WTC11 (cell line): Measurements from ENCODE around the gene FCER1G. TPM values are rescaled to one million over a fixed set of nuclear protein-coding genes. Genes with fewer than 3 reads are reported as not detected.

ENCODE experiments used
- ATAC-seq: fragments of 200-7000 bp; cut with Tn5 transposase; 2 replicates; pipeline ENCODE4 v1.10.0; 2021; ENCODE audit warnings: mild to moderate bottlenecking, moderate library complexity
- CTCF ChIA-PET: fragments of 300-600 bp; sonication (Branson Sonifier 250); formaldehyde crosslinking; loops from one replicate; lab custom pipeline; 2021; ENCODE audit warnings: antibody characterized with exemption; lab: Charles Lee
- POLR2A ChIA-PET: fragments of 350-600 bp; sonication (Branson Sonifier 250); formaldehyde crosslinking; loops from one replicate; lab custom pipeline; 2021; ENCODE audit warnings: antibody characterized with exemption; lab: Charles Lee
- DNase-seq: peaks from one replicate; pipeline ENCODE4 v3.0.0; 2021; ENCODE audit warnings: low spot score
- H3K27ac Mint-ChIP-seq: 2 replicates; pipeline ENCODE4 v1.8.0; 2021; ENCODE audit warnings: mixed read lengths
- H3K27me3 Mint-ChIP-seq: 2 replicates; pipeline ENCODE4 v1.8.0; 2021; ENCODE audit warnings: low read depth, mild to moderate bottlenecking, moderate library complexity, mixed read lengths
- H3K36me3 Mint-ChIP-seq: 2 replicates; pipeline ENCODE4 v1.8.0; 2021; ENCODE audit warnings: mixed read lengths
- H3K4me1 Mint-ChIP-seq: 2 replicates; pipeline ENCODE4 v1.8.0; 2022; ENCODE audit warnings: mixed read lengths
- H3K4me3 Mint-ChIP-seq: 2 replicates; pipeline ENCODE4 v1.8.0; 2021; ENCODE audit warnings: mild to moderate bottlenecking, moderate library complexity, mixed read lengths
- H3K9me3 Mint-ChIP-seq: 2 replicates; pipeline ENCODE4 v1.8.0; 2021; ENCODE audit warnings: mixed read lengths
- GABPB1 ChIP-seq: sonication (generic); formaldehyde crosslinking; IDR thresholded peaks from 2 replicates; pipeline ENCODE4 v1.8.1; 2023; ENCODE audit warnings: mild to moderate bottlenecking, missing genetic modification reagents
- GRHL2 ChIP-seq: fragments of 250-450 bp; sonication (Bioruptor Pico); IDR thresholded peaks from 2 replicates; pipeline ENCODE4 v1.8.0; 2022; ENCODE audit warnings: mild to moderate bottlenecking, moderate library complexity; ENCODE audit not compliant: insufficient replicate concordance, severe bottlenecking
- IRF2 ChIP-seq: sonication (generic); formaldehyde crosslinking; IDR thresholded peaks from 2 replicates; pipeline ENCODE4 v1.8.0; 2022; ENCODE audit warnings: low read depth, missing genetic modification reagents, borderline replicate concordance
- JAZF1 ChIP-seq: fragments of 250-450 bp; sonication (Bioruptor Pico); IDR thresholded peaks from 2 replicates; pipeline ENCODE4 v1.9.0; 2021; ENCODE audit warnings: moderate library complexity, mild to moderate bottlenecking, inconsistent platforms
- NFYB ChIP-seq: sonication (generic); formaldehyde crosslinking; conservative IDR thresholded peaks from 2 replicates; pipeline ENCODE4 v1.8.0; 2022; ENCODE audit warnings: low read depth, missing genetic modification reagents
- NR1H2 ChIP-seq: sonication (generic); formaldehyde crosslinking; IDR thresholded peaks from 2 replicates; pipeline ENCODE4 v1.9.0; 2021; ENCODE audit warnings: mild to moderate bottlenecking, moderate library complexity, missing genetic modification reagents
- SOX15 ChIP-seq: fragments of 250-450 bp; sonication (Bioruptor Pico); IDR thresholded peaks from 2 replicates; pipeline ENCODE4 v1.9.0; 2021; ENCODE audit warnings: mild to moderate bottlenecking
- TEAD1 ChIP-seq: sonication (generic); formaldehyde crosslinking; IDR thresholded peaks from 2 replicates; pipeline ENCODE4 v1.8.0; 2022; ENCODE audit warnings: mild to moderate bottlenecking, missing genetic modification reagents
- TEAD4 ChIP-seq: sonication (generic); formaldehyde crosslinking; IDR thresholded peaks from 2 replicates; pipeline ENCODE4 v1.8.0; 2022; ENCODE audit warnings: mild to moderate bottlenecking, missing genetic modification reagents
- ZNF416 ChIP-seq: fragments of 250-450 bp; sonication (Bioruptor Pico); IDR thresholded peaks from 2 replicates; pipeline ENCODE4 v1.9.0; 2021; ENCODE audit warnings: mild to moderate bottlenecking, inconsistent platforms
- ZNF423 ChIP-seq: fragments of 250-450 bp; sonication (Bioruptor Pico); IDR thresholded peaks from 2 replicates; pipeline ENCODE4 v2.1.2; 2022; ENCODE audit warnings: mild to moderate bottlenecking, moderate library complexity
- total RNA-seq: library from RNA; stranded (reverse); gene quantifications from 3 replicates; pipeline ENCODE4 v1.2.3, GENCODE V29; 2021
- TF ChIP-seq, protein P1 (sequence below): sonication (generic); formaldehyde crosslinking; conservative IDR thresholded peaks from 2 replicates; pipeline ENCODE4 v1.8.1; 2023; ENCODE audit warnings: mild to moderate bottlenecking, low read depth, missing genetic modification reagents, moderate library complexity
- TF ChIP-seq, protein P2 (sequence below): sonication (generic); formaldehyde crosslinking; IDR thresholded peaks from 2 replicates; pipeline ENCODE4 v1.8.0; 2022; ENCODE audit warnings: mild to moderate bottlenecking, missing genetic modification reagents
- TF ChIP-seq, protein P3 (sequence below): fragments of 250-450 bp; sonication (Bioruptor Pico); IDR thresholded peaks from 2 replicates; pipeline ENCODE4 v1.9.0; 2021; ENCODE audit warnings: mild to moderate bottlenecking, borderline replicate concordance
- TF ChIP-seq, protein P4 (sequence below): sonication (generic); formaldehyde crosslinking; IDR thresholded peaks from 2 replicates; pipeline ENCODE4 v1.8.0; 2023; ENCODE audit warnings: mild to moderate bottlenecking, missing genetic modification reagents

The FCER1G gene
- total RNA-seq, 1 experiment from 2014 or later, result 0.85 TPM

DNA sequence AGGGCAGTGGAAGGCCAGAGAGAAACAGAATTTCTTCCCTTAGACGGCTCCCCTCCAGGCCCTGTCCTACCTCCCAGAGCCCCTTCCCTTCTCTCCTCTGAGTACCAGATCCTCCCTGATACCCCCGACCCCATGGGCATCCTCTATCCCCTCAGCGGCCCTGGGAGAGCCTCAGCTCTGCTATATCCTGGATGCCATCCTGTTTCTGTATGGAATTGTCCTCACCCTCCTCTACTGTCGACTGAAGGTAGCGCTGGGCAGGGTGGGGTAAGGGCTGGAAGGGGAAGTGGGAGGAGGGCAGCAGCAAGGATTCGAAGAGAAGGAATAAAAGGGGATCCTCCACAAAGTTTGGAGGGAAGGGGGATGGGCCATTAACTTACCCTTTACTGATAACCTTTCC lies 2.7 kb downstream of the FCER1G start:
- Mint-ChIP-seq H3K9me3 (no peaks in the 10 kb centered on the region), H3K4me3 (no peak overlapping the region), H3K36me3 (peaks cover 22% of the 10 kb centered on the region), H3K27ac (no peak overlapping the region), H3K4me1 (peaks cover 33% of the 10 kb centered on the region), H3K27me3 (no peaks in the 10 kb centered on the region)
- ChIA-PET CTCF (interaction anchor here (1.3 to 3.5 kb wide), 4 partner anchors 8 to 88 kb away, joined by 3 to 29 read pairs (median 6); partner anchors contain the start of gene TOMM40L), POLR2A (interaction anchor here (1.4 kb wide), 1 partner anchor 8 kb away, joined by 5 read pairs; the partner anchor contains the start of gene TOMM40L)
- DNase-seq (no peak), ATAC-seq (0 out of 2 replicates have a peak, but pooled peaks have one; percentile 8)
- TF ChIP-seq NFYB, result no peak
- TF ChIP-seq GRHL2 (CRISPR knock-in tag), result no peak

DNA sequence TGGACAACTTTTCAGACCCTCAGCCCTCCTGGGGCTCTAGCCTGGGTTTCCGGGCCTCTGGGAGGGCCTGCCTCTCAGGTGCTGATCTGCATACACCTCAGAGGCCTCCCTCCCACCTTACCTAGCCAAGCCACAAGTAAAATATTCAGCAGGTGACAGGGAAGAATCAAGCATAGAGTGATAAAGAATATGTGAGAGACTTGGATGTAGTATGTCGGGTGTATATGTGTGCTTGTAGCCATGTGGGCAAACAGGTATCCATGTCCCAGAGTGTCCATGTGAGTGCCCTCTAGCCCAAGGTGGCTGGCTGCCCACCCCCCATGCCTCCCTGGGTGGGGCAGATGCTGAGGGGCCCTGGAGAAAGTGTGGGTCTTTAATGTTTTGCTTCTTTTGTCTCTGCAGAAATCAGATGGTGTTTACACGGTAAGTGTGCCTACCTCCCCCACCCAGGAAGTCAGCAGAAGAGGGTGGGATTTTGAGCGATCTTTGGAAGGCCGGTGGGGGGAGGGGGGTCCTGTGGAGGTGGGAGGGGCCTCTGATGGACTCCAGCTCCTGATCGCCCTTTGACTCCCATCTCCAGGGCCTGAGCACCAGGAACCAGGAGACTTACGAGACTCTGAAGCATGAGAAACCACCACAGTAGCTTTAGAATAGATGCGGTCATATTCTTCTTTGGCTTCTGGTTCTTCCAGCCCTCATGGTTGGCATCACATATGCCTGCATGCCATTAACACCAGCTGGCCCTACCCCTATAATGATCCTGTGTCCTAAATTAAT lies 3.4 kb downstream of the FCER1G start:
- Mint-ChIP-seq H3K27me3 (no peaks in the 10 kb centered on the region), H3K4me1 (peaks cover 33% of the 10 kb centered on the region), H3K9me3 (no peaks in the 10 kb centered on the region), H3K36me3 (peaks cover 15% of the 10 kb centered on the region), H3K27ac (no peak overlapping the region; the same call in 1 of the 2 replicates), H3K4me3 (no peak overlapping the region)
- ChIA-PET POLR2A (no interaction called here), CTCF (interaction anchor here (1.0 to 1.9 kb wide), 4 partner anchors 8 to 164 kb away, joined by 3 to 7 read pairs (median 4); no protein-coding TSS in a partner anchor)
- peak; percentile 23; the same call in 1 of the 2 replicates for ATAC-seq
- TF ChIP-seq GABPB1 (peak; percentile 22; the same call in 1 of the 2 replicates), ZNF416 (no peak)
- TF ChIP-seq, protein P1, sequence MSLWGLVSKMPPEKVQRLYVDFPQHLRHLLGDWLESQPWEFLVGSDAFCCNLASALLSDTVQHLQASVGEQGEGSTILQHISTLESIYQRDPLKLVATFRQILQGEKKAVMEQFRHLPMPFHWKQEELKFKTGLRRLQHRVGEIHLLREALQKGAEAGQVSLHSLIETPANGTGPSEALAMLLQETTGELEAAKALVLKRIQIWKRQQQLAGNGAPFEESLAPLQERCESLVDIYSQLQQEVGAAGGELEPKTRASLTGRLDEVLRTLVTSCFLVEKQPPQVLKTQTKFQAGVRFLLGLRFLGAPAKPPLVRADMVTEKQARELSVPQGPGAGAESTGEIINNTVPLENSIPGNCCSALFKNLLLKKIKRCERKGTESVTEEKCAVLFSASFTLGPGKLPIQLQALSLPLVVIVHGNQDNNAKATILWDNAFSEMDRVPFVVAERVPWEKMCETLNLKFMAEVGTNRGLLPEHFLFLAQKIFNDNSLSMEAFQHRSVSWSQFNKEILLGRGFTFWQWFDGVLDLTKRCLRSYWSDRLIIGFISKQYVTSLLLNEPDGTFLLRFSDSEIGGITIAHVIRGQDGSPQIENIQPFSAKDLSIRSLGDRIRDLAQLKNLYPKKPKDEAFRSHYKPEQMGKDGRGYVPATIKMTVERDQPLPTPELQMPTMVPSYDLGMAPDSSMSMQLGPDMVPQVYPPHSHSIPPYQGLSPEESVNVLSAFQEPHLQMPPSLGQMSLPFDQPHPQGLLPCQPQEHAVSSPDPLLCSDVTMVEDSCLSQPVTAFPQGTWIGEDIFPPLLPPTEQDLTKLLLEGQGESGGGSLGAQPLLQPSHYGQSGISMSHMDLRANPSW (CRISPR knock-in tag), result no peak
- DNase-seq, result no peak

DNA sequence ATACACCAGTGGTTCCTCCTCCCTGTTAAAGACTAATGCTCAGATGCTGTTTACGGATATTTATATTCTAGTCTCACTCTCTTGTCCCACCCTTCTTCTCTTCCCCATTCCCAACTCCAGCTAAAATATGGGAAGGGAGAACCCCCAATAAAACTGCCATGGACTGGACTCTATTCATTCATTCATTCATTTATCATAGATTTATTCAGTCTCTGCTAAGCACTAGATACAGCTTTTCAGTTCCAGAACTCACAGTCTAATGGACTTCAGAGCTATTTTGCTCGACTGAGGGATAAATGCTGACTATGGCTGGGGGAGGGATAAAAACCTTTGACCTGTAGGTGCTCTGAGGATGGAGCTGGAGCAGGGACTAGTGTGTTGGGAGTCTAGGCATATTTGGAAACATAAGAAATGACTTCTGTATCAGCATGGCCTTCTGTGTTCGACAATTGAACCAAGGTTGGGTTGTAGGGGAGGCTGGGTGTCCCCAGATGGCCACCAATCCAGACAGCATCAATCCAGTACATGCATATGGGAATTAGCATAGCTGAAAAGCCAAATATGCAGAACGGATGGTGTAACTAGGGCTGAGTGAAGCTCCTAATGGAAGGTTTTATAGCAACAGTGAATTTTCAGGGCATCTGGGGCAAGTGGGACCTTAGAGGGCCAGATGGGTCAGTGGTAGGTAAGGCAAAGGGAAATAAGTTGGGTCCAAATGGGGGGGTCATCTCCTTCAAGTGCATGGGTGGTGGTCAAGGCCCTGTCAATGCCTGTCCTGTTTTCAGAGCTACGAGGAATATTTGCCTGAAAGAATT lies 4.2 kb downstream of the FCER1G start:
- Mint-ChIP-seq H3K4me3 (no peak overlapping the region), H3K27me3 (no peaks in the 10 kb centered on the region)
- no peak for DNase-seq
- POLR2A ChIA-PET, result no interaction called here
- TF ChIP-seq NR1H2 (no peak), IRF2 (no peak), ZNF423 (no peak), TEAD1 (CRISPR knock-in tag) (no peak), SOX15 (CRISPR knock-in tag) (no peak), TEAD4 (no peak), JAZF1 (CRISPR knock-in tag) (no peak)
- TF ChIP-seq, protein P2, sequence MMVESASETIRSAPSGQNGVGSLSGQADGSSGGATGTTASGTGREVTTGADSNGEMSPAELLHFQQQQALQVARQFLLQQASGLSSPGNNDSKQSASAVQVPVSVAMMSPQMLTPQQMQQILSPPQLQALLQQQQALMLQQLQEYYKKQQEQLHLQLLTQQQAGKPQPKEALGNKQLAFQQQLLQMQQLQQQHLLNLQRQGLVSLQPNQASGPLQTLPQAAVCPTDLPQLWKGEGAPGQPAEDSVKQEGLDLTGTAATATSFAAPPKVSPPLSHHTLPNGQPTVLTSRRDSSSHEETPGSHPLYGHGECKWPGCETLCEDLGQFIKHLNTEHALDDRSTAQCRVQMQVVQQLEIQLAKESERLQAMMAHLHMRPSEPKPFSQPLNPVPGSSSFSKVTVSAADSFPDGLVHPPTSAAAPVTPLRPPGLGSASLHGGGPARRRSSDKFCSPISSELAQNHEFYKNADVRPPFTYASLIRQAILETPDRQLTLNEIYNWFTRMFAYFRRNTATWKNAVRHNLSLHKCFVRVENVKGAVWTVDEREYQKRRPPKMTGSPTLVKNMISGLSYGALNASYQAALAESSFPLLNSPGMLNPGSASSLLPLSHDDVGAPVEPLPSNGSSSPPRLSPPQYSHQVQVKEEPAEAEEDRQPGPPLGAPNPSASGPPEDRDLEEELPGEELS (CRISPR knock-in tag), result no peak
- TF ChIP-seq, protein P3, sequence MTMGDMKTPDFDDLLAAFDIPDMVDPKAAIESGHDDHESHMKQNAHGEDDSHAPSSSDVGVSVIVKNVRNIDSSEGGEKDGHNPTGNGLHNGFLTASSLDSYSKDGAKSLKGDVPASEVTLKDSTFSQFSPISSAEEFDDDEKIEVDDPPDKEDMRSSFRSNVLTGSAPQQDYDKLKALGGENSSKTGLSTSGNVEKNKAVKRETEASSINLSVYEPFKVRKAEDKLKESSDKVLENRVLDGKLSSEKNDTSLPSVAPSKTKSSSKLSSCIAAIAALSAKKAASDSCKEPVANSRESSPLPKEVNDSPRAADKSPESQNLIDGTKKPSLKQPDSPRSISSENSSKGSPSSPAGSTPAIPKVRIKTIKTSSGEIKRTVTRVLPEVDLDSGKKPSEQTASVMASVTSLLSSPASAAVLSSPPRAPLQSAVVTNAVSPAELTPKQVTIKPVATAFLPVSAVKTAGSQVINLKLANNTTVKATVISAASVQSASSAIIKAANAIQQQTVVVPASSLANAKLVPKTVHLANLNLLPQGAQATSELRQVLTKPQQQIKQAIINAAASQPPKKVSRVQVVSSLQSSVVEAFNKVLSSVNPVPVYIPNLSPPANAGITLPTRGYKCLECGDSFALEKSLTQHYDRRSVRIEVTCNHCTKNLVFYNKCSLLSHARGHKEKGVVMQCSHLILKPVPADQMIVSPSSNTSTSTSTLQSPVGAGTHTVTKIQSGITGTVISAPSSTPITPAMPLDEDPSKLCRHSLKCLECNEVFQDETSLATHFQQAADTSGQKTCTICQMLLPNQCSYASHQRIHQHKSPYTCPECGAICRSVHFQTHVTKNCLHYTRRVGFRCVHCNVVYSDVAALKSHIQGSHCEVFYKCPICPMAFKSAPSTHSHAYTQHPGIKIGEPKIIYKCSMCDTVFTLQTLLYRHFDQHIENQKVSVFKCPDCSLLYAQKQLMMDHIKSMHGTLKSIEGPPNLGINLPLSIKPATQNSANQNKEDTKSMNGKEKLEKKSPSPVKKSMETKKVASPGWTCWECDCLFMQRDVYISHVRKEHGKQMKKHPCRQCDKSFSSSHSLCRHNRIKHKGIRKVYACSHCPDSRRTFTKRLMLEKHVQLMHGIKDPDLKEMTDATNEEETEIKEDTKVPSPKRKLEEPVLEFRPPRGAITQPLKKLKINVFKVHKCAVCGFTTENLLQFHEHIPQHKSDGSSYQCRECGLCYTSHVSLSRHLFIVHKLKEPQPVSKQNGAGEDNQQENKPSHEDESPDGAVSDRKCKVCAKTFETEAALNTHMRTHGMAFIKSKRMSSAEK (CRISPR knock-in tag), result no peak
- TF ChIP-seq, protein P4, sequence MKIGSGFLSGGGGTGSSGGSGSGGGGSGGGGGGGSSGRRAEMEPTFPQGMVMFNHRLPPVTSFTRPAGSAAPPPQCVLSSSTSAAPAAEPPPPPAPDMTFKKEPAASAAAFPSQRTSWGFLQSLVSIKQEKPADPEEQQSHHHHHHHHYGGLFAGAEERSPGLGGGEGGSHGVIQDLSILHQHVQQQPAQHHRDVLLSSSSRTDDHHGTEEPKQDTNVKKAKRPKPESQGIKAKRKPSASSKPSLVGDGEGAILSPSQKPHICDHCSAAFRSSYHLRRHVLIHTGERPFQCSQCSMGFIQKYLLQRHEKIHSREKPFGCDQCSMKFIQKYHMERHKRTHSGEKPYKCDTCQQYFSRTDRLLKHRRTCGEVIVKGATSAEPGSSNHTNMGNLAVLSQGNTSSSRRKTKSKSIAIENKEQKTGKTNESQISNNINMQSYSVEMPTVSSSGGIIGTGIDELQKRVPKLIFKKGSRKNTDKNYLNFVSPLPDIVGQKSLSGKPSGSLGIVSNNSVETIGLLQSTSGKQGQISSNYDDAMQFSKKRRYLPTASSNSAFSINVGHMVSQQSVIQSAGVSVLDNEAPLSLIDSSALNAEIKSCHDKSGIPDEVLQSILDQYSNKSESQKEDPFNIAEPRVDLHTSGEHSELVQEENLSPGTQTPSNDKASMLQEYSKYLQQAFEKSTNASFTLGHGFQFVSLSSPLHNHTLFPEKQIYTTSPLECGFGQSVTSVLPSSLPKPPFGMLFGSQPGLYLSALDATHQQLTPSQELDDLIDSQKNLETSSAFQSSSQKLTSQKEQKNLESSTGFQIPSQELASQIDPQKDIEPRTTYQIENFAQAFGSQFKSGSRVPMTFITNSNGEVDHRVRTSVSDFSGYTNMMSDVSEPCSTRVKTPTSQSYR (CRISPR knock-in tag), result no peak
- TF ChIP-seq, all 79 proteins: peak for 0
- ATAC-seq, result no peak
- Mint-ChIP-seq H3K4me1 (peaks cover 38% of the 10 kb centered on the region), H3K36me3 (peaks cover 8% of the 10 kb centered on the region), H3K27ac (no peak overlapping the region), H3K9me3 (no peaks in the 10 kb centered on the region)
- CTCF ChIA-PET, result interaction anchor here (0.9 to 1.4 kb wide), 5 partner anchors 7 to 163 kb away, joined by 3 to 6 read pairs (median 3); partner anchors contain the start of gene ADAMTS4
